Kidney (tissue), 14 donors: ENCODE measurements around the gene HOXC12. TPM values are rescaled to one million over a fixed set of nuclear protein-coding genes. Genes with fewer than 3 reads are reported as not detected.

ENCODE experiments used
- DNase-seq, 5 donors: peaks; one replicate each; pipeline ENCODE4 v3.0.0-alpha.2; 2013 to 2020
- FAIRE-seq: peaks from 2 replicates; lab custom pipeline; 2012; peaks lifted over from hg19 to GRCh38; lab: Jason Lieb, UNC
- H3K27ac ChIP-seq, 2 donors: one replicate each; pipeline ENCODE4 v1.7.0; 2013; ENCODE audit warnings: low read depth in 2 of 2, low read length in 2 of 2, inconsistent platforms in 1 of 2
- H3K27me3 ChIP-seq: one replicate; pipeline ENCODE4 v1.7.1; 2013; ENCODE audit warnings: low read length, inconsistent platforms; ENCODE audit not compliant: control insufficient read depth, insufficient read depth
- H3K36me3 ChIP-seq, 3 donors: one replicate each; pipeline versions ENCODE4 v1.7.0 to v1.7.1; 2013; ENCODE audit warnings: low read length in 3 of 3, control low read depth in 1 of 3, inconsistent platforms in 1 of 3; ENCODE audit not compliant: insufficient read depth in 3 of 3, control insufficient read depth in 2 of 3
- H3K4me1 ChIP-seq, 3 donors: one replicate each; pipeline versions ENCODE4 v1.7.0 to v1.7.1; 2013; ENCODE audit warnings: low read length in 3 of 3, inconsistent platforms in 1 of 3, low read depth in 1 of 3; ENCODE audit not compliant: control insufficient read depth in 2 of 3, insufficient read depth in 2 of 3
- H3K4me3 ChIP-seq, 3 donors: one replicate each; pipeline versions ENCODE4 v1.7.0 to v1.8.1; 2013; ENCODE audit warnings: low read length in 3 of 3, control low read depth in 1 of 3, inconsistent platforms in 1 of 3
- H3K9ac ChIP-seq, 3 donors: one replicate each; pipeline versions ENCODE4 v1.7.0 to v1.7.1; 2013; ENCODE audit warnings: low read length in 3 of 3, control low read depth in 1 of 3, inconsistent platforms in 1 of 3
- H3K9me3 ChIP-seq, 3 donors: one replicate each; pipeline versions ENCODE4 v1.7.0 to v1.7.1; 2013; ENCODE audit warnings: low read length in 3 of 3, control low read depth in 1 of 3, inconsistent platforms in 1 of 3; ENCODE audit not compliant: control insufficient read depth in 2 of 3, insufficient read depth in 1 of 3
- intact Hi-C: fragments of 100-400 bp; cut with DNase I; formaldehyde crosslinking; loops from one replicate; pipeline ENCODE4 v1.11.1; 2022
- polyA plus RNA-seq: library from polyadenylated mRNA; stranded (reverse); fragments of 350-450 nt; fragmentation: Illumina TruSeq; extraction: RNeasy Lipid Tissue Mini Kit (QIAGEN cat#74804); gene quantifications from one replicate; pipeline ENCODE4 v1.2.3, GENCODE V29; 2014; ENCODE audit warnings: low read depth, low replicate concordance; ENCODE audit not compliant: insufficient read depth
- total RNA-seq: library from RNA; stranded (reverse); fragmentation: NEBNext Ultra II Directional; extraction: Animal tissue kit (Norgen Biotek cat#: 25700); gene quantifications from one replicate; pipeline ENCODE4 v1.2.1, GENCODE V29; 2021
- TF ChIP-seq, protein P1 (sequence below): IDR thresholded peaks from 3 replicates; pipeline ENCODE4 v1.5.1; 2012; ENCODE audit warnings: mild to moderate bottlenecking, moderate library complexity, borderline replicate concordance; ENCODE audit not compliant: insufficient read depth; ENCODE audit errors: extremely low read depth
- donor health status: control.
- donor health status: control.
- donor health status: control.
- donor health status: control.
- donor health status: control.
- donor health status: DM: yes; HTN: yes; CAD: no.
- donor health status: Normal renal cell carcinoma (clear cell type).

Gene HOXC12
- total and polyA plus RNA-seq, 2 donors from 2014 or later, result not detected

DNA sequence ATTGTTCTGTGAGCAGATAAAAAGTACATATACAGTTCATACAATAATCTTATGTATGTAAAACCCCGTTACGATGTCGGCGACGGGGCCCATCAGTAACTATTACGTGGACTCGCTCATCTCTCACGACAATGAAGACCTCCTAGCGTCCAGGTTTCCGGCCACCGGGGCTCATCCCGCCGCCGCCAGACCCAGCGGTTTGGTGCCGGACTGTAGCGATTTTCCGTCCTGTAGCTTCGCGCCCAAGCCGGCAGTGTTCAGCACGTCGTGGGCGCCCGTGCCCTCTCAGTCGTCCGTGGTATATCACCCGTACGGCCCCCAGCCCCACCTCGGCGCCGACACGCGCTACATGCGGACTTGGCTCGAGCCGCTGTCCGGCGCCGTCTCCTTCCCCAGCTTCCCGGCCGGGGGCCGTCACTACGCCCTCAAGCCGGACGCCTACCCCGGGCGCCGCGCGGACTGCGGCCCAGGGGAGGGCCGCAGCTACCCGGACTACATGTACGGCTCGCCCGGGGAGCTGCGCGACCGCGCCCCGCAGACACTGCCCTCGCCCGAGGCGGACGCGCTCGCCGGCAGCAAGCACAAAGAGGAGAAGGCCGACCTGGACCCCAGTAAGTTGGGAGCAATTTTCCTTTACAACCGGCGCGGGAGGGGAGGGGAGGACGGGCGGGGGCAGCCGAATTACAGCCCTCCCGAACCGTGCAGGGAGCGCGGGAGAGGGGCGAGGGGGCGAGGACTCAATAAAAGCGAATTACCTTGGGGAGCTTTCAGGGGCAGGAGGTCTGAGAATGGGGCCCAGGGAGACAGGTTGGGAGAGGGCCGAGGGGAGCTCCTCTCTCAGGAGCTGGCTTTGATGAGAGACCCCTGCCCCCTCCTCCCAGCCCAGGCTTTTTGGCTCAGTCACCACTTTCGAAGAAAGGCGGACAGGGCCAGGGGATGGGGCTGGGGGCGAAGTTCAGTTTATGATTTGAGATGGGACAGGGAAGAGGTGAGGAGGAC lies 45.7 kb downstream of the HOXC12 start, which contains the start of gene HOXC9:
Gene HOXC9 (plus strand): TSS at position 46 of the 999 bp plus-strand sequence. CDS start 28 bp downstream, at position 74.
- FAIRE-seq, result no peak
- intact Hi-C loops, result loop anchor here (5.0 kb wide), 1 partner anchor 202 kb away; no protein-coding TSS in a partner anchor
- Histone ChIP-seq H3K27me3 (no peaks in the 10 kb centered on the region), H3K4me1 (peaks cover 3 to 18% (median 8%) of the 10 kb centered on the region in 3 donors), H3K4me3 (peak within 1 kb of the TSS; percentile 75 to 88 (median 85)), H3K27ac (peak within 1 kb of the TSS; percentile 83 to 97), H3K9me3 (no peaks in the 10 kb centered on the region), H3K36me3 (no peaks in the 10 kb centered on the region), H3K9ac (peak within 1 kb of the TSS; percentile 62 to 79 (median 74))
- TF ChIP-seq, protein P1, sequence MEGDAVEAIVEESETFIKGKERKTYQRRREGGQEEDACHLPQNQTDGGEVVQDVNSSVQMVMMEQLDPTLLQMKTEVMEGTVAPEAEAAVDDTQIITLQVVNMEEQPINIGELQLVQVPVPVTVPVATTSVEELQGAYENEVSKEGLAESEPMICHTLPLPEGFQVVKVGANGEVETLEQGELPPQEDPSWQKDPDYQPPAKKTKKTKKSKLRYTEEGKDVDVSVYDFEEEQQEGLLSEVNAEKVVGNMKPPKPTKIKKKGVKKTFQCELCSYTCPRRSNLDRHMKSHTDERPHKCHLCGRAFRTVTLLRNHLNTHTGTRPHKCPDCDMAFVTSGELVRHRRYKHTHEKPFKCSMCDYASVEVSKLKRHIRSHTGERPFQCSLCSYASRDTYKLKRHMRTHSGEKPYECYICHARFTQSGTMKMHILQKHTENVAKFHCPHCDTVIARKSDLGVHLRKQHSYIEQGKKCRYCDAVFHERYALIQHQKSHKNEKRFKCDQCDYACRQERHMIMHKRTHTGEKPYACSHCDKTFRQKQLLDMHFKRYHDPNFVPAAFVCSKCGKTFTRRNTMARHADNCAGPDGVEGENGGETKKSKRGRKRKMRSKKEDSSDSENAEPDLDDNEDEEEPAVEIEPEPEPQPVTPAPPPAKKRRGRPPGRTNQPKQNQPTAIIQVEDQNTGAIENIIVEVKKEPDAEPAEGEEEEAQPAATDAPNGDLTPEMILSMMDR, result no peak
- peak in 1 of 5 donors; percentile 86 for DNase-seq

DNA sequence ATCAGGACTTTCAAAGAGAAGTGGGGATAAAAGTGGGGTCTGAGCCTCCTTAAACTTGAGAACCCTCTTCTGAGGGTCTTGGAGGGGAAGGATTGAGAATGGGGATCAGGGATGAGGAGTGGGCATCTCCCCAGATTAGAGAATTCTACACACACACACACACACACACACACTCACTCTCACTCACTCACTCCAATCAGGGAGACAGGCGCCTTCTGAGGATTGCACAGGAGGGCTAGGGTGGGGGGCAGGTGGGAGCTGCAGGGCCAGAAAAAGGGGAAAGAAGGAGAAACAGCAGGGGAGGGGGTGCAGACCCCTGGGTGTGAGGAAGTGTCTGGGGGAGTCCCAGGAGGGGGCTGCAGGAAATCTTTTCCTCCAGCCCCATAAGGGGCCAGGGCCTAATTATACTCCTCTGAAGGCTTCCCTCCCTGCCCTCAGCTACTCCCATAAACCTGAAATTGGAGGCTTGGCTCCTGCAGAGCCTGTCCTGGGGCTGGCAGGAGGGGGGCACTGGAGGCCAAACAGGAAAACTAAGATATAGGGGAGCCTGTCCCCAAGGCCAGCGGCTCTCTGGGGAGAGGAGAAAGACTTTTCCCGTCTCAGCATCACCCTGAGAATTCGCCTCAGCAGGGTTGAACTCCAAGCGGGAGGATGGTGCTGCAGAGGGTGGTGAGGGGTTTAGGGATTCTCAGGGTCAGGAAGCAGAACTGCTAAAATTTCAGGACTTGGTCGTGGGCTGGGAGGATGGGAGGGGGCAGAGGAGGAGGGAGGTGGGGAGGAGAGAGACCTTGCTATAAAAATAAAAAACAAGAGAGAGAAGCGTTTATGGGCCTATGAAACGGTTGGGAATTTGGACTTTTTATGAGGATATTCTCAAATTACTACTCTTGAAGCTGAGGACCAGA lies 46.8 kb downstream of the HOXC12 start:
- Histone ChIP-seq H3K4me3 (peak overlapping the region; percentile 75 to 88 (median 85)), H3K9ac (peak overlapping the region; percentile 32 to 79 (median 57)), H3K4me1 (peaks cover 3 to 23% (median 11%) of the 10 kb centered on the region in 3 donors), H3K9me3 (no peaks in the 10 kb centered on the region), H3K36me3 (no peaks in the 10 kb centered on the region), H3K27me3 (no peaks in the 10 kb centered on the region), H3K27ac (peak overlapping the region; percentile 83 to 97)
- TF ChIP-seq, protein P1, result no peak
- intact Hi-C loops, result loop anchor here (5.0 kb wide), 1 partner anchor 201 kb away; no protein-coding TSS in a partner anchor
- DNase-seq, result peak in 4 of 5 donors; percentile 82 to 90 (median 84)
- FAIRE-seq, result no peak

DNA sequence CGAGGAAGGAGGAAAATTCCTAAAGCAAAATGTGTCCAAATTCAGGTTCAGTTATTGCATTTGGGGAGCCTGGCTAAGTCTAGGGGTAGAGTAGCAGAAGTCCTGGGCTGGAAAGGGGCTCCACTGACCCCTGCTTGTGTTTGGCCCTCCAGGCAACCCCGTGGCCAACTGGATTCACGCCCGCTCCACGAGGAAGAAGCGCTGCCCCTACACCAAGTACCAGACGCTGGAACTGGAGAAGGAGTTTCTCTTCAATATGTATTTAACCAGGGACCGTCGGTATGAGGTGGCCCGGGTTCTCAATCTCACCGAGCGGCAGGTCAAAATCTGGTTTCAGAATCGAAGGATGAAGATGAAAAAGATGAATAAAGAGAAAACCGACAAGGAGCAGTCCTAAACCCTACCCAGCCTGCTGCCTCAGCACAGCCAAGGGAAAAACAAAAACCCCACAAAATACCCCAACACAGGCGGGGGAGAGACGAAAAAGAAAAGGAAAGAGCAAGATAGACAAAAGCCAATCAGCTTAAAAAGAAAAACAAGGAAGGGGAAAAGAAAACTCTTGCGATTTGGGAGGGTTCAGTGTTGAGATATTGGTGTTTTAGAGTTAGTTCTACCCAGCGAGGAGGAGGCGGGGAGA lies 47.7 kb downstream of the HOXC12 start:
- H3K9me3 ChIP-seq, result no peaks in the 10 kb centered on the region
- H3K4me3 ChIP-seq, result peak overlapping the region in 2 of 3 donors; percentile 48 to 88
- DNase-seq (peak in 1 of 5 donors; percentile 72), FAIRE-seq (no peak)
- H3K27ac ChIP-seq, result peak overlapping the region; percentile 7 to 97
- H3K4me1 ChIP-seq, result peaks cover 4 to 23% (median 14%) of the 10 kb centered on the region in 3 donors
- intact Hi-C loops, result loop anchor here (5.0 kb wide), 1 partner anchor 200 kb away; no protein-coding TSS in a partner anchor
- TF ChIP-seq, protein P1, result no peak
- H3K9ac ChIP-seq, result peak overlapping the region in 2 of 3 donors; percentile 15 to 30
- no peaks in the 10 kb centered on the region for H3K36me3 ChIP-seq
- peaks cover 3% of the 10 kb centered on the region for H3K27me3 ChIP-seq
